GM18526 (cell line): ENCODE measurements around the gene ZNF507.

ENCODE experiments used
- POLR2A ChIP-seq: IDR thresholded peaks from 3 replicates; pipeline ENCODE4 v1.6.1; 2011; ENCODE audit not compliant: insufficient read length; ENCODE audit errors: extremely low read depth

The ZNF507 gene

DNA sequence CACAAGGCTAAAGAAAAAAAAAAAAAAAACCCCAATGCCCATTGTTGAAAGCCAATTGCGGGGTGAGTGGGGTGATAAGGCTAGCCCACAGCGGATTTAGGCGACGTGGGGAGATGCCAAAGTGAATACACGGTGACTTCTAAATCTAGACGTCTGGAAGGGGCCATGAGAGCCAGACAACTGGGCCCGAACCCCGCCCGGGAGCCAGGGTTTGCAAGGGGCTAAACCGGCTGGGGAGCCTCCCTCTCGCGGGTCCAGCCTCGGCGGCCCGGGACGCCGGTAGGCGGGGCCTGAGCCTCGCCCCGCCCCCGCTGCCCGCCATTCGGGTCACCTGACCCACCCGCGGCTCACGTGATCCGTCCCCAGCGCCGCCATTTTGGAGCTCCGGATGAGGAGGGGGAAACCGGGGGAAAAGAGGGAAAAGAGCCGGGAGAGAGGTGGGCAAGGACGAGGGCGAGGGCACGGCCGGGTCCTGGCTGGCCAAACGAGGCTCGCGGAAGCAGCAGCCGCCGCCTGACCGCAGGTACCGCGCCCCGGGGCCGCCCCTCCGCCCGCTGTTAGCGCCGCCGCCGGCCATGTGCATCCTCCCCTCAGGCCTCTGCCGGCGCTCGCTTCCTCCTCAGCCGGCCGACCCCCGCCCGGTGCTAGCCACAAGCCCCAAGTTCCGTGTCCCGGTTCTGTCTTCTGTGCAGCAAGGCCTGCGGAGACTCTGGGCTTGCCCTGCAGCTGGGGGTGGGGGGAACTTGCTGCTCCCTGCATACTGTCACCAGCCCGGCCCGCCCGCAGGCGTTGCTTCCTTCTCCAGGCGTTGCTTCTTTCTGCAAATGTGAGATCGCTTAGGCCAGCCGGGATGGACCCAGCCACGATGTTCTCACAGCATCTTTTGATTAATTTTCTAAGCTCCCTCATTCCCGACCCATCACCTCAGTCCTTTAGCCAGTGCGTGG, at the start of gene ZNF507:
TSS of gene ZNF507 (plus strand) at position 350 of the 947 bp plus-strand sequence. CDS start 7,221 bp downstream, outside the sequence.
- TF ChIP-seq POLR2A: peak; percentile 36

DNA sequence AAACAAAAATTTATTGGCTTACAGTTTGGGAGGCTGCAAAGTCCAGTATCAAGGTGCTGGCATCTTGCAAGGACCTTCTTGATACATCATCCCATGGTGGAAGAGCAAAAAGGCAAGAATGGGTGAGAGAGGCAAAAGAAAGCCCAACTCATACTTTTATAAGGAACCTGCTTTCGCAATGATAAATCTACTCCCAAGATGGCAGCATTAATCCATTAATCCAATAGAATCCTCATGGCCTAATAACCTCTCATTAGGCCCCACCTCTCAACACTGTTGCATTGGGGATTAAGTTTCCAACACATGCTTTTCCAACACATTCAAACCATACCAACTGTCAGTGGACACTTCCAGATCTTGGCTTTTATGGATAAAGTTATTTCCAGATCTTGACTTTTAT, 48.7 kb upstream of the ZNF507 start:
- TF ChIP-seq POLR2A: no peak

- TF ChIP-seq POLR2A: no peak
These were observed 42.6 kb upstream of the ZNF507 start for GRCh38 chr19:32302778-32303177.

DNA sequence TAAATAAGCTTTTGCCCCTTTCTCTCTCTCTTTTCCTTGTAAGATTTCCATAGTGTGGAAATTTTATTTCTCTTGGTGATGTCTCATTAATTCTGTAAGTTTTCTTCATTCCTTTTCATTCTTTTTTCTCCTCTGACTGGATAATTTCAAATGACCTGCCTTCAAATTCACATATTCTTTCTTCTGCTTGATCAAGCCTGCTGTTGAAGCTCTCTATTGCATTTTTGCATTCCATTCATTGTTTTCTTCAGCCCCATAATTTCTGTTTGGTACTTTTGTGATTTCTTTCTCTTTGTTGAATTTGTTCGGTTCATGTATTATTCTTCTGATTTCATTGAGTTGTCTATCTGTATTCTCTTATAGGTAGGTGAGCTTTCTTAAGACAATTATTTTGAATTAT, 42.2 kb upstream of the ZNF507 start:
- TF ChIP-seq POLR2A: no peak

DNA sequence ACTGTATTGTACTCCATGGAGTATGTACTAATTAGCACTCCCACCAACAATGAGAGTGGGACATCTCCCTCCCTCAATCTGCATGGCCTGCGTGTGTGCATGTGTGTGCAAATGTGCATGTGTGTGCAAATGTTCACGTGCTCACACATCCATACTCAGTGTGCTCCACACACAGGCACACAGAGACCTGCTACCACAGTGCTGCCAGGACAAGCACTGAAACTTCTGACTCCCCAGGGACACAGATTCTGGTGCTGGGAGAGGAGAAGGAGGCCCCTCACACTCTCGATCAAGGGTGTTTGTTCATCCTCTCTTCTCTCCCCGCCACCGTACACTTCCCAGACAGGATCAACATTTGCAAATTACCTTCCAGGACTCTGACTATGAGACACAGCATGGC, 37.8 kb upstream of the ZNF507 start:
- TF ChIP-seq POLR2A: no peak

GRCh38 chr19:32308431-32309077, 36.9 kb upstream of the ZNF507 start:
- no peak for TF ChIP-seq POLR2A

DNA sequence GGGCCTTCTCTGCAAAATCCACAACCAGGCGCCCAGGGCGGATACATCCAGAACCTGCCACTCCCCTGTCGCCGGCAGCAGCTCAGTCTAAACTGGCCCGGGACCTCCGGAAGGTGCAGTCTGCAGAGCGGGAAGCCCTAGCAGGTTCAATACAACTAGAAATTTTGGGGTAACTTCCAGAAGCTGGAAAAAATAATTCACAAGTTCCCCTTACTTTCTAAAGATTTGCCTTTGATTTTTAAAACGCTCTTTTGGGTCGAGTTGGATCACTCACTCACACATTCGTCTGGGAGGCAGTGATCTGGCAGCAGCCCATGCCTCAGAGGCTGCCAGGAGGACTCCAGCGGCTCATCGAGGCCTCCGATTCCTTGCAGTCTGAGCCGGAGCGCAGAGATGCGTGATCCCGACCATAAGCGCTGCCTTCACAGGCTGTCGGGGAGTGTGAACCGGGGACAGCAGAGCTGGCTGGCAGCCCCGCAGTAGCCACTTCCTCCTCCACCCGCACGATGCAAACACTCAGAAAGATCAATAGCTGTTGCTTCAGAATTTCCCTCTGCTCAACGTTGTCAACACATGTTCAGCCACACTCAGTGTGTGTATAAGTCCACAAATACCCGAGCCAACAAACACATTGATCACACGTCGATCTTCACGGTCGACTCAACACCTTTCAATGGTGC, 35.6 kb upstream of the ZNF507 start:
- no peak for TF ChIP-seq POLR2A

DNA sequence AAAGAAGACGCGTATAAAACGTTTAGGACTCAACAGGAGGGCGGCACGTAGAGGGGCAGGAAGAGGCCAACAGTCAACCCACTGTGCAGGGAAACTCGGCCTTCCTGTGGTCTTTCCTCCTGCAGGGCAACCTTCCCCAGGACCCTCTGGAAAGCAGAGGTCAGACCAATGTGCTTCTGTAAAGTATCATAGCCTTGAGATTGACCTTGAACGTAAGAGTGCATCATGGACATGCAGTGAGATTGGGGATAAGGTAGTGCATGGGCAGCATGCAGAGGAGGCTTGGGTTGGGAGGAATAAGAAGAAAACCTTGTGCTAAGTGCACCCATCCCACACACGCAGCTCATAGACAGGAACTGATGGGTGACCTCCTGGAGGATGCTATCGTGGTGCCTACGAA, 34.0 kb upstream of the ZNF507 start:
- no peak for TF ChIP-seq POLR2A

DNA sequence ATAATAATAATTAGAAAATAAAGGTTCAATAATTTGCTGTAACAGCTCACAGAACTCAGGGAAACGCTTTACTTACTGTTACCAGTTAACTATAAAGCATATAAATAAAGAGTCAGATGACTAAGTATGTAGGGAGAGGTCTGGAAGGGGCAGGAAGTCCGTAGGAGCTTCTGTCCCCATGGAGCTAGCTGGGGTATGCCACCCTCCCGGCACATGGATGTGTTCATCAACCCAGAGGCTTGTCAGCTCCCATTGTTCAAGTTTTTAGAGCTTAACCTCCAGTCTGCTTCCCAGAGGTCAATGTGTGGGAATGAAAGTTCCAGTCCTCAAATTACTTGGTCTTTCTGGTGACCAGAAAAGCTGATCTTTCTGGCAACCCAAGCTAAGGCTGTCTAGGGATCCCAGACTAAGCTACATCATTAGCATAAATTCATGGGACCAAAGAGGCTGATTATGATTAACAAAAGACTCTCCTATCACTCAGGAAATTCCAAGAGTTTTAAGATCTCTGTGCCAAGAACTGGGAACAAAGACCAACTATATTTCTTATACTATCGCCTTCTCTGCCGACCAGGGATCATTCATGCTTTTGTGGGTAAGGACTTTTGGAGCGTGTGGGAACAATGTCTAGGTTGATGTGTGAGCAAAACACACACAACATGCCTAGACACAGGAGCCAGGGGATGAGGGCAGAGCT, 31.7 kb upstream of the ZNF507 start:
- no peak for TF ChIP-seq POLR2A

DNA sequence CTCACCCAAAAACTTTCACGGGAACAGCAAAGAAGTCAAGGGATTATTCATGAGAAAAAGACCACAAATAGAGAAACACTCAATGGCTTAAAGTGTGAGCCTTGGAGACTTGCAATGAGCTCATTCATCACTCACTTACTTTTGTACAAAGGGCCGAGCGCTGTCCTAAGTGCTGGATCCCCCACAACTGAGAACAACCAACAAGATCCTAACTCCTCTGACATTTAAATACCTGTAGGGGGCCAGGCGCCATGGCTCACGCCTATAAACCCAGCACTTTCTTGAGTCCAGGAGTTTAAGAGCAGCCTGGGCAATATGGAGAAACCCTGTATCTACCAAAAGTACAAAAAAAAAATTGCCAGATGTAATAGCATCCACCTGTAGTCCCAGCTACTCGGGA, 29.4 kb upstream of the ZNF507 start:
- no peak for TF ChIP-seq POLR2A

GRCh38 chr19:32317086-32317485, 28.3 kb upstream of the ZNF507 start:
- no peak for TF ChIP-seq POLR2A

DNA sequence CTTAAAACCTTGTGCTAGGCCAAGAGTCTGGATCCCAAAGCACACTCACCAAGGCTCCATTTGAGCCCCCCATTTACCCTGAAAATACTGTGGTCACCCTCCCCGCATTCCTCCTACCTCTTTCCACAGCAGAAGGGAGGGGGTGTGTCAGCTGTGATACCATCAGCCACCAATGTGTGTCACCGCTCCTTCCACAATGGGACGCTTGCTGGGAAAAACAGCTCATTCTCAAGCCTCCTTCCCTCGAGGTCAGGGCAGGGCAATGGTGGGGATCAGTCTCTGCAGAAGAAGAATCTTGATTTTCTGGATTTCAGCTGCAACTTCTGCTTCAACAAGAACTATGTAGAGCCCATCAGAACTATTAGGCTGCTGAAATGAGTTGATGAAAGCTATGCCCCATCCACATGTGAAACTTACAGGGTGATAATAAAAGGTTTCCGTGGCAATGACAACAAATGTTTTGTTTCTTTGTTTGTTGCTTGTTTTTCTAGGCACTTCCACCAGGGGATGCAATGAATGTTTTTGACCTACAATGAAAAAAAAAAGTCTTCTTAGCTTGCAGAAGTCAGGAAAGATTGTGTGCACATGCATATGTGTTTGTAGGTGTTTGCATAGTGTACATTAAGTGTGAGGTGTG, 26.4 kb upstream of the ZNF507 start:
- no peak for TF ChIP-seq POLR2A

DNA sequence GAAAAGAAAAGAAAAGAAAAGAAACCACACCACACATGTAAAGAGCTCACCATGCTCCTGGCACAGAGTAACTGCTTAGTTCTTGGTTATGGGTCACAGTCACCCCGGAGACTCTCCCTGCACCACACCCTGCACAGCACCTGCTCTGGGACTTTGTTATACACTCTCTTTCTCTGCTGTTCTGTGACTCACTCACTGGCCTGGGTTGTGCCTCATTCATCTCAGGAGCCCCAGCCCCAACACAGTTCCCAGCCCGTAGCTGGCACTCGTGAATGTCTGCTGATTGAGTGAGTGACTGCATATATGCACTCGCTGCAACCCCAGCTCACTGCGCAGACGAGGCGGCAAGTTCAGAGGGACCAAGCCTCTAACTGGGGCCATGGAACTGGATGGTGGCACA, 22.9 kb upstream of the ZNF507 start:
- TF ChIP-seq POLR2A: no peak

DNA sequence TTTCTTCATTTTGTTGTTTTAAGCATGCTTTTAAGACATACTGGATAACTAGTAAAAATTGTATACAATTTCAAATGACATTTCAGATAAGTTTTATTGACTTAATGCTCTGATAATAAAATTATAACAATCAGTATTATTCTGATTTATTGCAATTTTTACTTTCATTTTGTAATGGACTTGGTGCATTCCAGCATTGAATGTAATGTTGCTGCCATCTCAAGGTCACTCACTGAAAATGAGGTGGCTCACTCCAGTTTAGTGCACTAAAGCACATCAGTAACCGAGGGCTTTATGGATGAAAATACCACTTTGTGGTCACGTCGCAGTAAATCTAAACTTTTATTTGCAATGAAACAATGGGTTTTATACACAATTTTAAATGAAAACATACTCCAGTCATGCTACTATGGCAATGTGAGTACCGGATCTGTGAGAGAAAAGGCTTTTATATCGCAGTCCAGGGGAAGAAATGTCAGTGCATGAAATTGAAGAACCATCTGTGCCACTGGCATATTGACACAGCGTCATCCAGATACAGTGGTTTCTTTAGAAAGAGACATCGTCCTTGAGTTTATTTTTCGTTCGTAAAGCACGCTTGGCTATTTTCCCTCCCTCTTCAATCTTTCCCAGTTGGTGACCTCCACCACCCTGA, 20.7 kb upstream of the ZNF507 start:
- no peak for TF ChIP-seq POLR2A
